ENCODE measurements around the gene FCN2. TPM values are rescaled to one million over a fixed set of nuclear protein-coding genes. Genes with fewer than 3 reads are reported as not detected.

Gene FCN2
- total and polyA plus RNA-seq, 4 donors: 0.20 to 0.22 TPM; not detected in 2

GRCh38 chr9:134841180-134841904, 39.3 kb upstream of the FCN2 start:
- no peak for DNase-seq
- Histone ChIP-seq H3K4me1 (ENCODE audit: control insufficient read depth in 5 of 5, insufficient read depth in 5 of 5, low read length in 5 of 5) (no peaks in the 10 kb centered on the region), H3K9ac (ENCODE audit: insufficient read depth in 1 of 2, low read length in 2 of 2) (no peak overlapping the region), H3K27ac (ENCODE audit: low read depth in 1 of 2, low read length in 1 of 2) (no peak overlapping the region), H3K9me3 (ENCODE audit: control insufficient read depth in 4 of 4, insufficient read depth in 3 of 4, low read length in 3 of 4) (no peaks in the 10 kb centered on the region), H3K36me3 (ENCODE audit: control insufficient read depth in 4 of 4, insufficient read depth in 4 of 4, low read length in 4 of 4) (peaks cover 0 to 30% (median 12%) of the 10 kb centered on the region in 4 donors), H3K27me3 (ENCODE audit: control insufficient read depth in 3 of 3, insufficient read depth in 3 of 3, low read length in 2 of 3) (no peaks in the 10 kb centered on the region), H3K4me3 (no peak overlapping the region)
- ATAC-seq (ENCODE audit: insufficient read depth, low FRiP score): no peak
- 93 to 96% methylated on average over 15 of the region's 15 CpGs for WGBS, 2 donors
- TF ChIP-seq CTCF (IDR thresholded peaks at IDR 0.05; ENCODE audit: control extremely low read depth, extremely low read depth): no peak

- no peak for ATAC-seq (ENCODE audit: insufficient read depth, low FRiP score)
- H3K9me3 ChIP-seq (ENCODE audit: control insufficient read depth in 4 of 4, insufficient read depth in 3 of 4, low read length in 3 of 4): no peaks in the 10 kb centered on the region
- TF ChIP-seq CTCF (IDR thresholded peaks at IDR 0.05; ENCODE audit: control extremely low read depth, extremely low read depth): no peak
- H3K36me3 ChIP-seq (ENCODE audit: control insufficient read depth in 4 of 4, insufficient read depth in 4 of 4, low read length in 4 of 4): peaks cover 0 to 24% (median 11%) of the 10 kb centered on the region in 4 donors
- WGBS, 2 donors: 92 to 93% methylated on average over 22 of the region's 22 CpGs
- H3K9ac ChIP-seq (ENCODE audit: insufficient read depth in 1 of 2, low read length in 2 of 2): no peak overlapping the region
- DNase-seq: no peak
- no peak overlapping the region for H3K27ac ChIP-seq (ENCODE audit: low read depth in 1 of 2, low read length in 1 of 2)
- H3K4me1 ChIP-seq (ENCODE audit: control insufficient read depth in 5 of 5, insufficient read depth in 5 of 5, low read length in 5 of 5): no peaks in the 10 kb centered on the region
- H3K27me3 ChIP-seq (ENCODE audit: control insufficient read depth in 3 of 3, insufficient read depth in 3 of 3, low read length in 2 of 3): no peaks in the 10 kb centered on the region
- no peak overlapping the region for H3K4me3 ChIP-seq
These were observed 38.3 kb upstream of the FCN2 start for GRCh38 chr9:134842321-134842720.

- H3K9ac ChIP-seq (ENCODE audit: insufficient read depth in 1 of 2, low read length in 2 of 2): no peak overlapping the region
- no peak for TF ChIP-seq CTCF (IDR thresholded peaks at IDR 0.05; ENCODE audit: control extremely low read depth, extremely low read depth)
- no peak overlapping the region for H3K27ac ChIP-seq (ENCODE audit: low read depth in 1 of 2, low read length in 1 of 2)
- H3K27me3 ChIP-seq (ENCODE audit: control insufficient read depth in 3 of 3, insufficient read depth in 3 of 3, low read length in 2 of 3): no peaks in the 10 kb centered on the region
- no peak for ATAC-seq (ENCODE audit: insufficient read depth, low FRiP score)
- peaks cover 0 to 20% (median 8%) of the 10 kb centered on the region in 4 donors for H3K36me3 ChIP-seq (ENCODE audit: control insufficient read depth in 4 of 4, insufficient read depth in 4 of 4, low read length in 4 of 4)
- DNase-seq: no peak
- H3K4me1 ChIP-seq (ENCODE audit: control insufficient read depth in 5 of 5, insufficient read depth in 5 of 5, low read length in 5 of 5): no peaks in the 10 kb centered on the region
- no peak overlapping the region for H3K4me3 ChIP-seq
- H3K9me3 ChIP-seq (ENCODE audit: control insufficient read depth in 4 of 4, insufficient read depth in 3 of 4, low read length in 3 of 4): no peaks in the 10 kb centered on the region
- 93% methylated on average over 18 of the region's 18 CpGs for WGBS, 2 donors
These were observed 36.9 kb upstream of the FCN2 start for GRCh38 chr9:134843740-134844139.

Data from lung (tissue), 12 donors.